ENCODE data around the gene GTPBP1.

- no peak for TF ChIP-seq EZH2 (IDR thresholded peaks at IDR 0.05; ENCODE audit: borderline replicate concordance, low read depth, low read length, severe bottlenecking)
- TF ChIP-seq CTCF (IDR thresholded peaks at IDR 0.05; ENCODE audit: extremely low read depth in 1 of 2, insufficient read depth in 1 of 2, low read depth in 1 of 2, low read length in 2 of 2), result no peak
- TF ChIP-seq FOS (IDR thresholded peaks at IDR 0.05; ENCODE audit: borderline replicate concordance, insufficient read depth, low read length), result no peak
- no peak for TF ChIP-seq JUN (IDR thresholded peaks at IDR 0.05; ENCODE audit: borderline replicate concordance, insufficient read depth, insufficient read length, low read depth)
Measured at GRCh38 chr22:38745676-38746460, 40.1 kb downstream of the GTPBP1 start.
